GM12878 (cell line): ENCODE results near the gene INO80B. TPM values are rescaled to one million over a fixed set of nuclear protein-coding genes. Genes with fewer than 3 reads are reported as not detected.
A peak's percentile ranks its signal among the peaks of the same experiment; 100 is the strongest.

Source experiments
- ATAC-seq: fragments of 200-7000 bp; cut with Tn5 transposase; 3 replicates; pipeline ENCODE4 v1.9.1; 2020; ENCODE audit warnings: mild to moderate bottlenecking, moderate library complexity
- BruUV-seq: library from RNA; stranded (reverse); fragments of 400-500 nt; replicated peaks from 2 replicates; lab custom pipeline; 2021; lab: Mats Ljungman, UMichigan
- CTCF ChIA-PET: fragments of 300-600 bp; sonication (Branson Sonifier 250); formaldehyde crosslinking; extraction: SDS; loops from one replicate; lab custom pipeline; 2021; ENCODE audit warnings: inconsistent platforms; lab: Yijun Ruan, JAX
- POLR2A ChIA-PET: fragments of 350-600 bp; formaldehyde crosslinking; extraction: SDS; loops from one replicate; lab custom pipeline; 2021; ENCODE audit warnings: inconsistent platforms; lab: Charles Lee
- RAD21 ChIA-PET: fragments of 300-600 bp; sonication (Branson Sonifier 250); formaldehyde crosslinking; loops from one replicate; lab custom pipeline; 2023; ENCODE audit warnings: antibody characterized with exemption; ENCODE audit not compliant: unreplicated experiment; lab: Charles Lee
- SMC1A ChIA-PET: fragments of 300-600 bp; sonication (Branson Sonifier 250); formaldehyde crosslinking; loops from one replicate; lab custom pipeline; 2023; ENCODE audit not compliant: unreplicated experiment, uncharacterized antibody; lab: Charles Lee
- DNase-seq: peaks from one replicate; pipeline ENCODE4 v3.0.0-alpha.2; 2011; ENCODE audit warnings: low read depth, low spot score
- FAIRE-seq: peaks from 3 replicates; lab custom pipeline; 2011; peaks lifted over from hg19 to GRCh38; lab: Jason Lieb, UNC
- H2AFZ ChIP-seq: 2 replicates; pipeline ENCODE4 v1.6.0; 2011; ENCODE audit warnings: low read depth, low read length, control low read depth; ENCODE audit not compliant: control insufficient read depth
- H3K27ac ChIP-seq: 2 replicates; pipeline ENCODE4 v1.5.1; 2011; ENCODE audit warnings: control low read depth; ENCODE audit not compliant: control insufficient read depth, insufficient read depth
- H3K27me3 ChIP-seq, 2 experiments: replicated peaks in 1 of 2; 2 replicates each; pipeline versions ENCODE4 v1.6.0 to v1.6.1; 2011; ENCODE audit warnings: low read length in 1 of 2; ENCODE audit not compliant: control insufficient read depth in 2 of 2, insufficient read depth in 2 of 2
- H3K36me3 ChIP-seq, 2 experiments: 2 replicates each; pipeline ENCODE4 v1.5.1; 2011; ENCODE audit warnings: low read length in 1 of 2; ENCODE audit not compliant: control insufficient read depth in 2 of 2, insufficient read depth in 2 of 2
- H3K4me1 ChIP-seq: 2 replicates; pipeline ENCODE4 v1.6.1; 2011; ENCODE audit warnings: mild to moderate bottlenecking, low read length, moderate library complexity, mixed read lengths; ENCODE audit not compliant: control insufficient read depth, insufficient read depth
- H3K4me2 ChIP-seq: 2 replicates; pipeline ENCODE4 v1.6.0; 2011; ENCODE audit warnings: control low read depth; ENCODE audit not compliant: control insufficient read depth, insufficient read depth
- H3K4me3 ChIP-seq: fragments of 200-600 bp; sonication (generic); 2 replicates; pipeline ENCODE4 v1.5.1; 2016
- H3K79me2 ChIP-seq: 2 replicates; pipeline ENCODE4 v1.6.0; 2011; ENCODE audit warnings: low read length; ENCODE audit not compliant: control insufficient read depth, insufficient read depth
- H3K9ac ChIP-seq: 2 replicates; pipeline ENCODE4 v1.8.0; 2011; ENCODE audit warnings: low read length, control low read depth, mixed read lengths; ENCODE audit not compliant: control insufficient read depth, insufficient read depth
- H3K9me3 ChIP-seq: replicated peaks from 3 replicates; pipeline ENCODE4 v1.5.1; 2011; ENCODE audit warnings: mild to moderate bottlenecking, low read length; ENCODE audit not compliant: control insufficient read depth, insufficient read depth
- H4K20me1 ChIP-seq: 2 replicates; pipeline ENCODE4 v1.6.0; 2011; ENCODE audit not compliant: control insufficient read depth, insufficient read depth
- RAD21 ChIP-seq: IDR thresholded peaks from 2 replicates; pipeline ENCODE4 v1.6.1; 2011; ENCODE audit warnings: mild to moderate bottlenecking, low read depth, low read length, moderate library complexity; ENCODE audit not compliant: insufficient read depth
- RCOR1 ChIP-seq: conservative IDR thresholded peaks from 2 replicates; pipeline ENCODE4 v1.6.1; 2012; ENCODE audit warnings: low read depth, low read length, improper control_type of control experiment
- RELB ChIP-seq: fragments of 450-650 bp; IDR thresholded peaks from 2 replicates; pipeline ENCODE4 v1.6.1; 2017; ENCODE audit warnings: low read depth, mild to moderate bottlenecking, moderate library complexity
- STAT1 ChIP-seq: fragments of 450-650 bp; conservative IDR thresholded peaks from 2 replicates; pipeline ENCODE4 v1.6.1; 2014; ENCODE audit warnings: antibody characterized with exemption, mild to moderate bottlenecking
- ZBTB40 ChIP-seq: fragments of 450-650 bp; IDR thresholded peaks from 2 replicates; pipeline ENCODE4 v1.6.1; 2016; ENCODE audit warnings: mild to moderate bottlenecking, moderate library complexity, borderline replicate concordance
- WGBS: methylation state at CpG from one replicate; pipeline ENCODE4 v1.1.6; 2016; ENCODE audit warnings: low lambda C conversion rate; ENCODE audit not compliant: insufficient replicate concordance, insufficient coverage; ENCODE audit errors: missing lambda C conversion rate; 5-methylcytosine and 5-hydroxymethylcytosine counted together
- in situ Hi-C: fragments of 300-500 bp; cut with MboI; formaldehyde crosslinking; loops from 9 replicates; pipeline ENCODE4 v1.14.3; 2018; ENCODE audit warnings: mixed read lengths
- intact Hi-C: fragments of 100-400 bp; cut with micrococcal nuclease; formaldehyde crosslinking; loops from one replicate; pipeline ENCODE4 v1.14.2; 2022; ENCODE audit not compliant: unreplicated experiment
- polyA plus RNA-seq, 11 experiments: library from polyadenylated mRNA; depleted of rRNA in 4 of 11; unstranded in 6 of 11; stranded (reverse) in 5 of 11; fragments of >200 nt; fragmentation: Nextera tagmentation in 4 of 11; fragmentation: Illumina TruSeq in 1 of 11; extraction: Ambion mirVana in 4 of 11; extraction: Trizol in 1 of 11; gene quantifications; 1 replicate in 1 of 11; 2 replicates in 10 of 11; pipeline versions ENCODE4 v1.2.1 to v1.2.3, GENCODE V29; 2011 to 2016; ENCODE audit warnings: inconsistent platforms in 2 of 11, missing spikeins in 2 of 11, low read depth in 1 of 11
- total RNA-seq, 4 experiments: library from RNA; depleted of rRNA in 3 of 4; stranded (reverse); fragments of >200 nt in 3 of 4; fragmentation: Illumina TruSeq in 1 of 4; extraction: Trizol in 1 of 4; gene quantifications; 2 replicates each; pipeline versions ENCODE4 v1.2.1 to v1.2.3, GENCODE V29; 2013 to 2021

Gene INO80B
- total and polyA plus RNA-seq, 10 of the 15 experiments (the other 5 are each of a cell fraction or from before 2014, with no cell fraction given) = 1.3 to 26.7 (median 11.1) TPM

GRCh38 chr2:74416778-74417177 is 38.1 kb upstream of the INO80B start:
- no peak for DNase-seq
- POLR2A ChIA-PET = no interaction called here
- Histone ChIP-seq H3K36me3 (no peaks in the 10 kb centered on the region), H3K4me3 (no peak overlapping the region), H3K79me2 (peaks cover under 1% of the 10 kb centered on the region), H4K20me1 (no peaks in the 10 kb centered on the region), H2AFZ (no peak overlapping the region), H3K27me3 (no peaks in the 10 kb centered on the region), H3K9ac (no peak overlapping the region), H3K9me3 (no peaks in the 10 kb centered on the region), H3K4me1 (peaks cover 46% of the 10 kb centered on the region), H3K4me2 (no peak overlapping the region)
- in situ Hi-C loops = no loop called here
- RAD21 ChIA-PET = no interaction called here
- SMC1A ChIA-PET = interaction anchor here (0.6 kb wide), 1 partner anchor 57 kb away, joined by 3 read pairs; no protein-coding TSS in a partner anchor
- no peak for FAIRE-seq
- ATAC-seq = no peak
- intact Hi-C loops = no loop called here
- CTCF ChIA-PET = interaction anchor here (1.0 kb wide), 1 partner anchor 39 kb away, joined by 3 read pairs; the partner anchor contains the start of gene INO80B
- TF ChIP-seq RAD21 (0 out of 2 replicates have a peak, but pooled peaks have one; percentile 34), ZBTB40 (no peak), RCOR1 (no peak), STAT1 (no peak), RELB (no peak)
- TF ChIP-seq, all 136 proteins: peak for 1
- no TSS peak for BruUV-seq
- 48% methylated on average over 3 of the region's 3 CpGs for WGBS
- no peak overlapping the region for H3K27ac ChIP-seq
